NCI-H1417 (cell line): ENCODE data around the gene CCL2.

Experiments used
- DNase-seq, 3 experiments: peaks; one replicate each; lab custom pipeline; 2025; lab: John Stamatoyannopoulos, UW

The CCL2 gene

DNA sequence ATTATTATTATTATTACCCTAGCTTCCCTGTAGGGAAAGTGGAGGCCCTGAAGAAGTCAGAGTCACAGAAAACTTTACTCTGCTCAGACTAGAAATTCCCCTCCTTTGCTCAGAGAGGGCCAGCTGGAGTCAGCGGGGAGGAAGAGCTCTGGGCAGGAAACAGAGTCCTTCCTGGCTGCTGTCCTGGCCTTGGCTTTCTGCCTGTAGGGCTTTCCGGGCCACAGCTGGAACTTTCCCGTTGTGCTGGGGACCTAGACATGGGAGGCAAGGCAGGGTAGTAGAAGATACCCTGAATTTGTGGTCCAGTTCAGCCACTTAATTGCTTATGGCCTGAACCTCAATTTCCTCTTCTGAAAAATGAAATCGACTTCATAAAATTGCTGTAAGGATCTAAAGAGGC, 14.0 kb upstream of the CCL2 start:
- no peak for DNase-seq

DNA sequence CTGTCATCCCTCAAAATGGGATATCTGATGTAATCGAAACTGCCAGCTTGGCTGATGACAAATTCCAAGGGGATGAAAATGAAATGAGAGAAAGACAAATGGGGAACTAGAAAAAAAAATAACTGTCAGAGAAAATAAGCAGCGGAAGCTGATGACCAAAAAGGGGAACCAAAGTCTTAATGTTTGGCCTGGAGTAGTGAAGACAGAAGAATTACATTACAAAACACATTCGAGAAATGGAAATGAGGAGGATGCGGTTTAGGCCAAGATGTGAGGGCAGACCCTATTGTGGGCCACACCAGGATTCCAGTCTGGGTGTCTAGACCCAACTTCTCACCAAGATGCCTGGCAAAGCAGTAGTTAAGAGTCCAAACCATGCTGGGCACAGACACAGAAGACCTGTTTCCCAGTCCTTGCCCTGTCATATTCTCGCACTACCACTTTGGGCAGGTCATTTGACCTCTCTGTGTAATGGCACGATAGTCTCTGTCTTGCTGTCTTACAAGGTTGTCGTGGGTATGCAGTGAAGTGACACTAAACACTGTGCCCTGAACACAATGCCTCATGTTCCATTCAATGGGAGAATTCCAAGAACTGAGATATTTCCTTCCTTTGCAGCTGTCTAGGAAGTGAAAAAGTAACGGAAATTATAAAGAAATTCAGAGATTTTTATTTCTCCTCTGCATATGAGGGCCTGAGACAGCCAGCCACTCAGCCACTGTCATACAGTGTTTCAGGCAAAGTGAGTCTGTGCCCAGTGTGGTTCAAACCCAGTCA, 12.3 kb upstream of the CCL2 start:
- DNase-seq: no peak

DNA sequence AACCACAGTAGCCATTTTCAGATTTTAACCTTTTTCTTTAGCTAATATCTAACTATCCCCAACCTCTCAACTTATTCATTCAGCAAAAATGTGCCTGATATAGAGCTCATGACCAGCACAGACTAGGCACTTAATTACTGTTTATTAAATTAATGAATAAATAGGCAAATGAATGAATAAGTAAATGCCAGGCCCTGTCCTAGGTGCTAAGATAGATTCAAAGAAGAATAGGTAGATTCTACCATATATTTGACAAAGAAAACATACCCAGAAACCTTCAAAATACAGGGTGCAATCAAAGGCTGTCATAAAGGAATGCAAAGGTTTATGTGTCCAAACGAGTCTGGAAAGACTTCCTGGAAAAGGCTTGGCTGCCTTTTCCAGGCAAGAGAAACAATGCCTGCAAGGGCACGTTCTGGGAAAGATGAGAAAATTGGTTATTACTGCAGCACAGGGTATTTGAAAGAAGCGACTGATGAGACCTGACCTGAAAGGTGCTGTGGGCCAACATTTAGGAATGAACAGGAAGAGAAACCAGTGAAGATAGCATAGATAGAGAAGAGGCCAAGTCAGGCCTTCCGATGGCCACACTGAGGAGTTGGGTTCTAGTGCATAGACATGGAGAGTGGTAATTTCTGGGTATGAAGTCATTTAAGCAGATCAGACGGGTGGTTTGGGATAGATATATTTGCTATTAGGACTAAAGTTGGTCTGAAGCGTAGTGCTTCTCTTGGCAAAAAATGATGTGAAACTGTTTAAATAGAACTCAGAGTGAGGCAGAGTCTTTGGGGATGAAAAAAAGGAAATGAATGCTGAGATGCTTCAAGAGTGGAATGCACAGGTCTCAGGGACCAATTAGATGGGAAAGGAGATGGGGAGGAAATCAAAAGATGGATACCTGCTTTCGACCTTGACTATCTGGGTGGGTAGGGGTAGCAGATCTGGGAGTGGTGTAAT, 11.4 kb upstream of the CCL2 start:
- DNase-seq: no peak

DNA sequence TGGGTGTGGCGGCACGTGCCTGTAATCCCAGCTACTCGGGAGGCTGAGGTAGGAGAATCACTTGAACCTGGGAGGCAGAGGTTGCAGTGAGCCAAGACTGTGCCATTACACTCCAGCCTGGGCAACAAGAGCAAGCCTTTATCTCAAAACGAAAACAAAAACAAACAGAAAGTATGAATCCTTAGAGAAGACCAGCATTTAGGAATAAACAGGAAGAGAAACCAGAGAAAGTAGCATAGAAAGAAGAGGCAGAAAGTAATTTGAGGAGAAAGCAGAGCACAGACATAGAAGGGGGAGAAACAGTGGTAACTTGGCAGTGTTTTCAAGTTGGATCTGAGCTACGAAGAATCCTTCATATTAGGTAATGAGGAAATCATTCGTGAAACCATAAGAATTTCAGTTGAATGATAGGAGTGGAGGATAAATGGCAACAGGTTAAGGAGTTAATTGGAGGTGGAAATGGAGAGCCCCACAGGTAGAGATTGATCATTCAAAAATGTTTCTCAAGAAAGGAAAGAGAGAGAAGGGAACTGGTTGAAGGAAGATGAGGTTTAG, 9.7 kb upstream of the CCL2 start:
- DNase-seq: no peak

DNA sequence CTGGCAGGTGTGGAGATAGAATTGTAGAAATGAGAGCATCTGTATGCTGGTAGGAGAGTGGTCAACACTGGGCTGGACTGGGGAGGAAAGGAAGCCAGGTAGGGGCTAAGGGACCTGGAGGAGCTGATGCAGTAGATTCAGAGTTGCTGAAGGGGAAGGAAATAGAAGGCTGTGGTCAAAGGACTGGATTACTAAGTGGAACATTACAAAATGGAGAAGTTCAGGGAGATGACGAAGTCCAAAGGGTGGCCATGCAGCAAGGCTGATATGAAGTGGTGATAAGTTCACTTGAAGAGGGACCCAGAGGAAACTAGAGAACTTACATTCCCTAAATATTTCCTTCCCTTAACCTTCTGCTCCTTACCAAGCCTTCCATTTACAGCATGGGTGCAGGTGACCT, 8.6 kb upstream of the CCL2 start:
- DNase-seq: no peak

DNA sequence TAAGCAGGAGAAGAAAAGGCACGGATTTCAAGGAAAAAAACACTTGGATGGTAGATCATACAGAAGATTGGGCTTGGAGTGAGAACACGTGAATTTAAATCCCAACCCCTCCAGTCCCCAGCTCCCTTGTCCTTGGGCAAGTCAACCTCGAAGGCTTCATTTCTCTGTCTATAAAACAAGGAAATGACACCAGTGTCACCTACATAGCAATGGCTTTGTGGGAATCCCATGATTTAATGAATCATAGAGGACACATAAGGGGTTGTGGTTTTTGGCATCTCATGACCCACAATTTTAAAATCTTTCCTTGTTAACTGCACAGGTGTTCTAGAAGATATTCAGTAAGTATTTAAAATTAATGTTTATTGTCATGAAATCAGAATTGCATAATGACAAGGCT, 8.2 kb upstream of the CCL2 start:
- DNase-seq: no peak

DNA sequence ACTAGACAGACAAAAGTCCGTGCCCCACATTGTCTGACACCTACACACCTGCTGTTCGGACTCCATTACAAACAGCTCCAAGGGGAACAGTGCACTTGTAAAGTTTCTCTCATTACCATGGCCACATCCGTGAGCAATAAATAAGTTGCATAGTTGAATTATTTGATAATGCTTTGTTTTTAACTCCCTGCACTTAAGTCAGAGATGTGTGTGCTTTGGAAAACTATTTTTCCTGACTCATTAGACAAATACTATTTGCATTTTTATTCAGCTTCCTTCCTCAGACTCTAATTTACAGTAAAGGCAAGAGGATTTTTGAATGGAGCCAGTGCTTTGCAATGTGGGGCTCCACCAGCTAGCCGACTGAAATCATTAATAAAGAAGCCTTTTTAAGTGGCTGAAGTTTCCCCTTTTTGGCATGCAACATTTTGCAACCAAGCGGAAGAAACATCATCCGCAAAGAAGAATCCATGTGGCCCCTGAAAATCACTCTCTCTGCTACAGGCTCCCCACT, 6.5 kb upstream of the CCL2 start:
- DNase-seq: no peak

DNA sequence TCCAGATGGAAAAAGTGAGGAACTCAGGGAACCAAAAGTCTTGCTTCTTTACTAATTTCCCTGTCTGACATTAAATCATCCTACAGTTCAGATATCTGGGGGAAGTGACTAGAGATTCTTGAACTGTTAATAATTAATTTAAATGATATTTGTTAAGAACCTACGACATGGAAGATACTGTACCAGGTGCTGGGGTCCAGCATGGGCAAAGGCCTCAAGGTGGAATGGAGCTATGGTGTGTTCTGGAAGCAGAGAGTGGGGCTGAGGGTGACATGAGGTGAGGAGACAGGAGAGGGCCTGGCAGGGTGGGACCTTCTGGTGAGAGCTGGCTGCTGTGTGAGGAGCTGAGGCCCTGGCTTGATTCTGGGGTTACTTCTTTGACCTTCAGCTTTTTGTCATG, 6.0 kb upstream of the CCL2 start:
- no peak for DNase-seq

DNA sequence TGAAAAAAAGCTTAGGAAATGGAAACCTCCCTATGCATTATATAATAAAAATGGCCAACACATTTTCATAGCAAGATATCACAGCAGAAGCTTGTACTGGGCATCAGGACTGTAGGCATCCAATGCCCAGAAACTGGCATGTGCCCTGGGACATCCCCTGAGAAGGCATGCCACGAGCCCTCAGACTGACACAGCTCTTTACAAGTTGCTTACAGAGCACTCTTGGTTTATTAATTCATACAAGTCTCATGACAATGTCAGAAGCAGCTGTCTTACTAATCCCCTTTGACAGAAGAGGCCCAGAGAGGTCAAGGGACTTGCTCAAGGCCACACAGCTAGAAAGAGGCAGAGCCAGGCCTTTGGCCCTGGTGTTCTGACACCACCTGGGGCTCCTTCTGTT, 5.6 kb upstream of the CCL2 start:
- DNase-seq: no peak

DNA sequence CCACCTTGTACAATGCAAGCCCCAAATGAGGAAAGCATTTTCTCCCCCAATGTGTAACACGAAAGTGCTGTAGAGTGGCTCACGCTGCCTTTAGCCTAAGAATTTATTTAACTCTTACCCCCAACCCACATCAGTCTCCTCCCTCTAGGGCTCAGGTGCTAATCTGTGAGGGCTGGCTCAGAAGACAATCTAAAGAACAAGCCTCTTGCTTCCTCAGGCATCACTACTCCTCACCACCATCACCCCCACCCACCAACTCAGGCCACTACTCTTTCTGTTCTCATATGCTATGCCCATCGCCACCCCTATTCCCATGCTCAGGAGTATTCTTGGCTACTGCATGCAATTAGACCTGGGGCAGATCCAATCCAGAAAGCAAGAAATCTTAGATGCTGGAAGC, 3.9 kb upstream of the CCL2 start:
- DNase-seq: no peak

DNA sequence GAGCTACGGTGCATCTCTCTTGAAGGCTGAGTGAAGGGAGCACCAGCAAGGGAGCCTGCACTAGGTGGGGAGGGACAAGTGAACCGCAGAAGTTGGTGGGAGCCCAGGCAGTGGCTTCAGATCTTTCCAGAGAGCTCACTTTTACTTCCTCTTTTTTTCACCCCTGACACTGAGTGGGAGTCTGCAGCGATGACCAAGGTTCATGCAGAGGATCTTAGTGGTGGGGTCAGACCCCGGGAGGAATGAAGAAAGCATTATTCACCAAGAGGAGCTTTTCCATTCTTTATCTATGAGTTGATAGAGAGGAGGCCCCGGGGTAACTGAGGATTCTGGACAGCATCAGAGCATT, 3.0 kb upstream of the CCL2 start:
- DNase-seq: no peak

DNA sequence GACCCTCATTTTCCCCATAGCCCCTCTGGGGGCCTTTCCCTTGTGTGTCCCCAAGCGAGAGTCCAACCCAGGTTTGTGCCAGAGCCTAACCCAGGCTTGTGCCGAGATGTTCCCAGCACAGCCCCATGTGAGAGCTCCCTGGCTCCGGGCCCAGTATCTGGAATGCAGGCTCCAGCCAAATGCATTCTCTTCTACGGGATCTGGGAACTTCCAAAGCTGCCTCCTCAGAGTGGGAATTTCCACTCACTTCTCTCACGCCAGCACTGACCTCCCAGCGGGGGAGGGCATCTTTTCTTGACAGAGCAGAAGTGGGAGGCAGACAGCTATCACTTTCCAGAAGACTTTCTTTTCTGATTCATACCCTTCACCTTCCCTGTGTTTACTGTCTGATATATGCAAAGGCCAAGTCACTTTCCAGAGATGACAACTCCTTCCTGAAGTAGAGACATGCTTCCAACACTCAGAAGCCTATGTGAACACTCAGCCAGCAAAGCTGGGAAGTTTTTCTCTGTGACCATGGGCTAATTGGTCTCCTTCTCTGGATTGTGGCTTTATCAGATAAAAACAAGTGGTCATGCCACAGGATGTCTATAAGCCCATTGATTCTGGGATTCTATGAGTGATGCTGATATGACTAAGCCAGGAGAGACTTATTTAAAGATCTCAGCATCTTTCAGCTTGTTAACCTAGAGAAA, 2.5 kb upstream of the CCL2 start:
- DNase-seq: no peak

DNA sequence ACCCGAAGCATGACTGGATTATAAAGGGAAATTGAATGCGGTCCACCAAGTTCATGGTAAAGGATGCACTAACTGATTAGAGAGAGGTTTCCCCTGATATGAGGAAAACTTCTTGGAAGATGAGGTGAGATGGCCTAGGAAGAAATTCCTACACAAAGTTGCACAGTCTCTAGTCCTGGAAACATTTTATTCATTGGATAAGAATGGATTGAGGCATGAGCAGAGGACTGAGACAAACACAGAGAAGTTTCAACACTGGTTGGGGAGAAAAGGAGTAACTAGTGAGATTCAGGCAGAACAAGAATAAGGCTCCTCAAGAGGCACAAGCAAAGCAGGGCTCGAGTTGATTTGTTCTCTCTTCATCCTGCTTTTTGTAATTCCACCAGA, 2.0 kb upstream of the CCL2 start:
- no peak for DNase-seq

DNA sequence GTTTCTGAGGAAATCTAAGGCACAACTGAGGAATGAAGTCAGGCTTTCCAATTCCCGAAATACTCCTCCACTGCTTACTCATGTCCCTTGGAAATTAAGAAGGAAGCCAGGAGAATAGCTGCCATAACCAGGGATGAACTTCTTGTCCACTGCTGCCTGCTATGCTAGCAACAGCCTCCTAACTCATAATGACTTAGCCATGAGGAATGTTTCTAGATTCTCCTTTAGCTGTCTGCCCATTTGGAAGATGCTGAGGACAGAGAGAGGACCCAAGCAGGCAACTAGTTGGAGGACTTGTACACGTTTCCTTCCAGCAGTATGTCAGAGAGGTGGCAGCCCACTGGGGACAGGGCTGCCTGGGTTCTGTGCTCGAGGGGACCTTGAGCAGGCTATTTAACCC, 939 bp upstream of the CCL2 start:
- DNase-seq: no peak

DNA sequence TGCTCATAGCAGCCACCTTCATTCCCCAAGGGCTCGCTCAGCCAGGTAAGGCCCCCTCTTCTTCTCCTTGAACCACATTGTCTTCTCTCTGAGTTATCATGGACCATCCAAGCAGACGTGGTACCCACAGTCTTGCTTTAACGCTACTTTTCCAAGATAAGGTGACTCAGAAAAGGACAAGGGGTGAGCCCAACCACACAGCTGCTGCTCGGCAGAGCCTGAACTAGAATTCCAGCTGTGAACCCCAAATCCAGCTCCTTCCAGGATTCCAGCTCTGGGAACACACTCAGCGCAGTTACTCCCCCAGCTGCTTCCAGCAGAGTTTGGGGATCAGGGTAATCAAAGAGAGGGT, 272 bp downstream of the CCL2 start:
- DNase-seq: no peak

DNA sequence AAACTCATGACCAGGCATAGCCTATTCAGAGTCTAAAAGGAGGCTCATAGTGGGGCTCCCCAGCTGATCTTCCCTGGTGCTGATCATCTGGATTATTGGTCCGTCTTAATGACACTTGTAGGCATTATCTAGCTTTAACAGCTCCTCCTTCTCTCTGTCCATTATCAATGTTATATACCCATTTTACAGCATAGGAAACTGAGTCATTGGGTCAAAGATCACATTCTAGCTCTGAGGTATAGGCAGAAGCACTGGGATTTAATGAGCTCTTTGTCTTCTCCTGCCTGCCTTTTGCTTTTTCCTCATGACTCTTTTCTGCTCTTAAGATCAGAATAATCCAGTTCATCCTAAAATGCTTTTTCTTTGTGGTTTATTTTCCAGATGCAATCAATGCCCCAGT, 756 bp downstream of the CCL2 start:
- no peak for DNase-seq

DNA sequence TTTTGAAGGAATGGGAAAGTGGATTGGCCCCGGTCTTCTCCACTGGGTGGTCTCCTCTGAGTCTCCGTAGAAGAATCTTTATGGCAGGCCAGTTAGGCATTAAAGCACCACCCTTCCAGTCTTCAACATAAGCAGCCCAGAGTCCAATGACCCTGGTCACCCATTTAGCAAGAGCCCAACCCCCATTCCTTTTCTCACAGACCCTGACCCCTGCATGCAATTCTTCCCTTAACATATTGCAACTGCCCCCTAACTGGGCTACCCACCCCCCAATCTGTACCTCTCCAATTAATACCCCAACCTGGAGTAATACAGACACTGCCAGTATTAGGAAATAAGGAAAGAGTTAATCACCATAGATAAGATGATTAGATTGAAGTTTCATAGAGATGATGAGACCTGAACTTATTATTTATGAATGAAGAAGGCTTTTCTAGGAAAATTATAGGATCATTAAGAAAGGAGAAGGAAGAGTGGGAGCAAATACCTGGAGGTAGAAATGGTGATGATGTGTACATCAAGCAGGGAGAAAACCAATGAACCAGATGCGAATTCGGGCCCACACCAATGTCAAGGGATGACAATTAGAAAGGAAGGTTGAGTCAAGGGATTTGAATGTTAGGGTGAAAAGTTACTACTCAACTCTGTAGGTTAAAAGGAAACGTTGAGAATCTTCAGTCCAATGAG, 2.4 kb downstream of the CCL2 start:
- DNase-seq: no peak

DNA sequence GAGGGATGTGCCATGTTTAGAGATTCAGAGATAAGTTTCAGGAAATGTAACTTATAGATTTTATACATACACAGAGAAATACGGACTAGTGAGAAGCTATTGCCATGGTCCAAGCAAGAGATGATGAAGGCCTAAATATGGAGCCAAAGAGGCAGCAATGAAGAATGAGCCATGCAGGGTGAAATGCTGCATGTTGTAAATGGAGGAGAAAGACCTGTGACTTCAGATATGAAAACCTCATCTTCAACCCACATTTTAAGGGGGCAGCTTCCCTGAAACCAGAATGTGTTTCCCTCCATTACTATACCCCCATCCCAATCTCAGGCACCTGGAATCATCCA, 2.9 kb downstream of the CCL2 start:
- DNase-seq: no peak

DNA sequence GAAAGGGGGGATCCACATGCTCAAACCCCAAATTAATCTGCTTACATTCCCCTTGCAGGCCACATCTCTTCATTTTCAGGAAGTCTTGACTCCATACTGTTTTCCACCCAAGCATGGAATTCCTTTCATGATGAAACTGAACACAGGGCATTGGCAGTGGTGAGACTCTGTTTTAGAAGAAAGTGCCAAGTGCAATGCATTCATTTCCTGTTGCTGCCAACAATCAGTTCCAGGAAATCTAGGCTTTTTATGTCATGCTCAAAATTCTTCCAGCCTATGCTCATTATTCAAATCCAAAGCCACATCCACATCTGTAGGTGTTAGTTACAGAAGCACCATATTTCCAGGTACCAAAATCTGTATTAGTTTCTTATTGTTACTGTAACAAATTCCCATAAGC, 4.1 kb downstream of the CCL2 start:
- no peak for DNase-seq

DNA sequence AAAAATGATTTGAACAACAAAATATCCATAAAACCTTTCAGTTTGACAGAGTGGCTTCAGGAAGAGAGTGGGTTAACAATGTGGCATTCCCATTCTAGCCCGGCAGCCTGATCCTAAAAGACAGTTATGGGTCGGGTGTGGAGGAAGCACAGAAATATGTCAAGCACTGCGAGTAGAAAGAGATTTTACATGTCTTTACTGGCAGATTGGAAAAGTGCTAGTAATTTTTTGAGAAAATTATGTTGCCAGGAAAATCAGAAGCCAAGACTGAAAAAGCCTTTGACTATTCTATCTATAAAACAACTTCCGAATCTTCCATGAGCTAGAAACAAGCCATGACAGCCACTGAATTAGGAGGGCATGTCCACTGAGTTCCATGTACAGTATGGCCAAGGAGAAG, 5.8 kb downstream of the CCL2 start:
- no peak for DNase-seq

DNA sequence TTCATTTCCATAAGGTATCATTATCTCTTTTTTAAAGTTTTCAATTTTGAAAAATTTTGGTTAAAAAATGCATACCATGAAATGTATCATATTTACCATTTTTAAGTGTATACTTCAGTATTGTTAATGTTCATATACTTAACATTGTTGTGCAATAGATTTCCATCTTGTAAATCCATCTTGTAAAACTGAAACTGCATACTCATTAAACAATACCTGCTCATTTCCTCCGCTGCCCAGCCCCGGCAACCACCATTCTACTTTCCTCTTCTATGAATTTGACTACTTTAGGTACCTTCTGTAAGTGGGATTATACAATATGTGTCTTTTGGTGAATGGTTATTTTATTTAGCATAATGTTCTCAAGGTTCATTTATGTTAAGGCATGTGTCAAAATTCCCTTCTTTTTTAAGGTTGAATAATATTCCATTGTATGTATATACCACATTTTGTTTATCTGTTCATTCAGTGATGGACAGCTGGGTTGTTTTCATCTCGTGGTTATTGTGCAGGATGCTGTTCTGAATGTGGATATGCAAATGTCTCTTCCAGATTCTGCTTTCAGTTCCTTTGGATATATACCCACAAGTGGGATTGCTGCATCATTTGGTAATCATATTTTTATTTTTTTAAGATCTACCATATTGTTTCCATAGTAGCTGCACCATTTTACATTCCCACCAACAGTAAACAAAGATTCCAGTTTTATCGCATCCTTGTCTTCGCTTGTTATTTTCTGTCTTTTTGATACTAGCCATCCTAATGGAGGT, 6.7 kb downstream of the CCL2 start:
- no peak for DNase-seq
